ENCODE data around the gene RNF130.
A peak's percentile ranks its signal among the peaks of the same experiment; 100 is the strongest.
"Not testable (repeated sequence)": the region's sequence is repeated elsewhere in the genome, so short reads cannot be mapped to it uniquely, and the experiment has no call there.

RNF130 gene

DNA sequence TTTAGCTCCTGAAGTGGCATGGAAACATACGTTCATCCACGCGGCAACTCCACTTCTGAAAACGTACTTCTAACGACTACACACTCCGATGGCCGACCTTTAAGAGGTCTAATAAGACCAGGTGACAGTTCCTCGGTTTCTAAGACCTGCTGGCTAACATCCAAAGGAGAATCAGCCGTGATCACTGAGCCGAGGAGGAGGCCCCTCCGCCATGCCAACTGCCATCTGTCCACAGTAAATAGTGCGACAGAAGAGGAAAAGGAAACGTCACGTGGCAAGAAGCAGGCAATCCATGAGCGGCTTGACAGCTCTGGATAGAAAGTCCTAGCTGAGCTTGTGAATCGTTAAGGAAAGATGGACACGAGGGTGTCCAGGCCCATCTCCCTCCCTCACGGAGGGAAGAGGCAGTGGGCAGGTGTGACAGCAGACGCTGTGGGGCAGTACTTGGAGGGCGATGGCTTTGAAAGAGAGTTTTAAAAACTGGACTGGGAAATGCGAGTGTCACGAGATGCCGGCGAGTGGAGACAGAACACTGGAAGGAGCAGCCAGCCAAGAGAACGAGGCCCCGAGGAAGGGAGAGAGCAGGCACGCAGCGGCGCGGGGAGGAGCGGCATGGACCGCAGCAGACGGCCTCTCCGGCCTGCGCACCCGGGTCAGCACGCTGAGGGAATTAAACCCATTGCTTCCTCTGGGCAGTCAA, 97.2 kb downstream of the RNF130 start:
- peak; percentile 15 for DNase-seq (ENCODE audit: low spot score)

DNA sequence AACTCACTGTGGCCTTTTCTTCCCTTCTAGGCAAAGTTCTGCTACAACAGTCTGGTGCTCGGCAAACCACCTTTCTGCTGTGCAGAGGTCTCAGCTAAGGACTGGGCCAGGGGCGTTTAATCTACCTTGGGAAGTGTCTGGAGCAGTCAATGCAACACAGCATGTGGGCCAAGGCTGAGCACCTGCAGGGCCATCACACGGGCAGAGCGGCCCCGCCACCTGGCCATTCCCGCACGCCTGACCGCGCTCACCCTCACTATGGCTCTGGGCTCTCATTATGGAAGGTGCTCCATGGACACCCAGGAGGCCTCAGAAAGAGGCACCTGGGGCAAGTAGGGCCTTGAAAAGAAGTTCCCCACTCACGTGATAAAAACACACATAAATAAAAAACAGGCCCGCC, 98.2 kb downstream of the RNF130 start:
- no peak for DNase-seq (ENCODE audit: low spot score)

DNA sequence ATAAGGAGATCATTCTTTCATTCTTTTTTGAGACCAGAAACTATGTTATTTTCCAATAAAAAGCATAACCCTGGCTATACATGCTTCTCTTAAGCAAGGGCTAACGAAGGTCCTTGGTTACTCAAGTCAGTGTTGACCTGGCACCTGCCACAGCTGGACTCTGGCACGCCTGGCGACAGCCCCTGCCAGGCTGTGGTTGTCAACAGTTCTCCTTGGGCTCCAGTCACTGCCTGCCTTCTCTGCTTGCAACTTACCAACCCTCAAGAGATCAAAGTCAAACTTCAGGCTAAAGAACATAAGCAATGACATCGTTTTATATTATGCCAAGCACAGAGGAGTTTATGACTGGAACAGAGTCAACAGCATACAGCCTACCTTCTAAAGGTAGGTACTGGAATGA, 102.4 kb downstream of the RNF130 start:
- no peak for DNase-seq (ENCODE audit: low spot score)

DNA sequence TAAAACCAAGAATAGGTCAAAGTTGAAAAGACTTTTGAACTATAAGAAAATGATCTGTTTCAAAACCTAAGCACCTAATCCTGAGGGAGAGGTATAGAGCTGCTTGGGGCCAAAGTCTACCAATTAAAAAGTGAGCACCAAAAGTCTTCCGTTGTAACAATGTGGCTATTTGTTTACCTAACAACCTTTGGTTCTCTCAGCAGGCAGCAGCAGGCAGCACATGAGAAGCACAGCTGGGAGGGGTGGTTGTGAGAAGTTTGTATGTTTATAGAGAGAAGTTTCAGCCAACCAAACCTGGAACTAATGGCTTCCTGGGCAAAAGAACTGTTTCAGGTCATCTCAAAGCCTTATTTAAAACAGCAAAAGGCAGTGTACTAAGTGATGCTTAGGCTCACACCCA, 104.1 kb downstream of the RNF130 start:
- no peak for DNase-seq (ENCODE audit: low spot score)

DNA sequence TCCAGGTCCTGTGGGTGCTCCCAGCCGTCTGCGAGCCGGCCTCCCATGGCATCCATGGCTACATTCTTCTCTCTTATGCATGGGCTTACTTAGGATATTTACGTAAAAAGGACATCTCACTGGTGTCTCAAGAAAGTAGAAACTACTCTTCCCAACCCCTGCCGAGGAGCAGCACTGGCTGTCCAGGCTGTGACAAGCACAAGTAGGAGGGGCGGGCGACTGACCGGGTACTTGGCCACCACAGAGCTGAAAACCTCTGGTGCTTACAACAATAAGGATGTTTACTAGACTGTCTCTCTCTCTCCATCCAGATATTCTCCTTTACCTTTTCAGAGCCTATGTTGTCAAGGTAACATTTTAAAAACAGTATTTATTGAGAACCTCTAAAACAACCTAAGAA, 107.5 kb downstream of the RNF130 start:
- peak; percentile 61 for DNase-seq (ENCODE audit: low spot score)

DNA sequence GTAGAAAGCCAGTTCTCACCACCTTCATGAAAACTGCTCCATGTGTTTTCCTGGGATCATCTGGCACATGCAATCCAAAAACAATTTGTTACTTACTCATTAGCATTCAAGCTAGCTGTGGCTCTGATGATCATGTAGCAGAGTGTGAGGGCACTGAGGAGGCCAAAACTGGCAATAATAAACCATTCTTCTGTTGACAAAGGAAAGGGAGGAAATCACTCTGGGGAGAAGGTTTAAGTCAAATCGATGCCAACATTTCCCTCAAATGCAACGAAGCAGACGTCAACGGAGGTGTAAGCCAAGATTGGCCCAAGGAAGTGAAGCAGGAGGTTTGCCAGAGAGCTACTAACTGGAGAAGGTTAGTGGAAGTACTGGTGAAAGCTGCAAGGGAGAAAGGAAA, 108.2 kb downstream of the RNF130 start:
- peak; percentile 70 for DNase-seq (ENCODE audit: low spot score)

DNA sequence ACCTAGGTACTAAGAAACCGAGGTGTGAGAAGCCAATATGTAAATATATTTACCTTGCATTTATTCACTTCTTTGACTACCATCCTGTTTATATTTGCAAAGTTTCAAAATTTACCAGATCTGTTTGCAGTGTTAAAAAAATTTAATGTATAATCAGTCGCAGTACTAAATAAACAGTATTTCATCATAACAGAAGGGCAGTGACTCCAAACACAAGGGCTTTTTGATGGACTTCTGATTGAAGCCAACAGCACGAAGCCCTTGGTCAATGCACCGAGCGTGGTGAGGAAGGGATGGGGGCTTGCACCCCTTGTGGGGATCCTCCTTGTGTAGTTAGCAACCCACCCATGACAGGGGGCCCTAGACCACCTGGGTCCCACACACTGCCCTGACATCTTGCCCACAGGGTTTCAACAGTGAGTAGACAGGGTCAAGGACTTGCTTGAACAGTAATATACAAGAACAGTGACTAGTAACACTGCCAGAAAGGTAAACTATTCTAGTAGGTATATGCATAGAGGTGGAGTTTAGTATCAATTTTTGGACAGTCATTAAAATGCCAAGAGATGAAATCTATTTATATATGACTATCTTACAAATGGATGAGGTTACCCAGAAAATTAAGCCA, 111.2 kb downstream of the RNF130 start:
- no peak for DNase-seq (ENCODE audit: low spot score)

DNA sequence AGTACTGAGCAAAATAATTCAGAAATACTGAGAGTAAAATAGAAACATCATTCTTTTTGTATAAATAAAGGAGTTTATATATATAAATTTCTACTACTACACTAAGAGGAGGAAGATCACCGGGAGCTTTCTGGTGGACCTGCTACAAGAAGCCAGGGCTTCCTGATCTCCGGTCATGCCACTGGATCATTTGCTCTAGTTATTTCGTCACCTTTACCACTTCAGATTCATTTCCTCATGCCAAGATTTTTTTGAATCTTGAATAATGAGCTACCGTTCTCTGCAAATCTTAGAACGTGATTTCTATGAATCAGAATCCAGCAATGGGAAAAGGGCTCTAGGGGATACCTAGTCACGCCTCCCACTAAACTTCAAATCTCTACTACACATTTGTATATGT, 111.9 kb downstream of the RNF130 start:
- DNase-seq (ENCODE audit: low spot score) = no peak

DNA sequence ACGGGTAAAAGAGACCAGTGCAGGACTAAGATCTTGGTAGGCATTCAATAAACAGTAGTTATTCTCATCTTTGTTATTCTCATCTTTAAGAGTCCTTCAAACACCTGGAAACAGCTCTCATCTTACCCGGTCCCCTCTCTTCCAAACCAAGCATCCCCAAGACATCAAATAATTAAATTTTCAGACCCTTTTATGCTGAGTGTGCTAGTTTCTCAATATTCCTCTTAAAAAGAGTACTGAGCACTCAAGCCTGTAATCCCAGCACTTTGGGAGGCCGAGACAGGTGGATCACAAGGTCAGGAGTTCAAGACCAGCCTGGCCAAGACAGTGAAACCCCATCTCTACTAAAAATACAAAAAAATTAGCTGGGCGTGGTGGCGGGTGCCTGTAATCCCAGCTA, 112.4 kb downstream of the RNF130 start:
- not testable (repeated sequence) for DNase-seq (ENCODE audit: low spot score)

DNA sequence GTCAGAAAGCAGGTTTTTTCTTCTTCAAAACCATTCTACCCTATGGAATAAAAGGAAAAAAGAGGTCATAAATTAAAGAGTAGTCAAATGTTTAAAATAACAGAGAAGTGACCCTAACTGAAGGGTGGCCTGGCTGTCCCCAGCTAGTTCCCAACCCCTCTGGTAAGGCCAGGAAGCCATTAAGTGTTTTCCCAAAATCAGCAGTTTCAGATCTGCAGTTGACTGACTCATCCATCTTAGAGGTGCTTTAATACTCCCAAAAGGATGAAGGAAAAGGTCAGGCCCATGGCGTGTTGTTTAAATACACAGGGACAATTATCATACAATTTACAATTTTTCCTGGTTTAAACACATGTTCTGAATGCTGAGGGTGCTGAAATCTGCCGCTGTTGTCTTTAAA, 115.9 kb downstream of the RNF130 start:
- DNase-seq (ENCODE audit: low spot score) = no peak

DNA sequence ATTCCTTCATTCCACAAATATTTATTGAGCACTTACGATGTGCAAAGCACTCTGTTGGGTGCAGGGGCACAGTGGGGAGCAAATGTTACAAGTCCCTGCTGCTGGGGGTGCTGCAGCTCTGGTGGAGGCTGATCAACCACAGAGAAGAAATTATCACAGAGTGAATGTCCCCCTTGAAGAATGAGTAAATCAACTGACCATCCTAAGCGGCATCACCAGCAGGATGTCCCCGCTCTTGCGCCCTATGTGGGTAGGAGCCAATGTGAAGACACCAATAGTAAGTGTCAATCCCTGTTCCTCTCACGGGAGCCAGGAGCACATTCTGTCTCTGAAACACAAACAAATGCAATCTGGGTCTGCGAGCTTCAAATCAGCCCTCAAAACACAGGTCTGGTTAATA, 116.5 kb downstream of the RNF130 start:
- no peak for DNase-seq (ENCODE audit: low spot score)

DNA sequence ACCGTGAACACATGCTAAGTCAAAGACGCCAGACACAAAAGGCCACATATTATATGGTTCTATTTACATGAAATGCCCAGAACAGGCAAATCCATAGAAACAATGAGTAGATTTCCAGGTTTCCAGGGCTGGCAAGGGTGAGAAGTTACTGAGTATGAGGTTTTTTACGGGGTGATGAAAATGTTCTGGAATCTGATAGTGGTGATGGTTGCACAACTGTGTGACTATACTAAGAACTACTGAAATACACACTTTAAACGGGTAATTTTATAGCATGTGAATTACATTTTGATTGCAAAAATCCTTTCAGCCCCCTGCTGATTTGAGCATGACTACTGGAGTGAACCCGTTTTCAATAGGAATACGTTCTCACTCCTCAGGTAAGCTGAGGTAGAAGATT, 117.1 kb downstream of the RNF130 start:
- no peak for DNase-seq (ENCODE audit: low spot score)

DNA sequence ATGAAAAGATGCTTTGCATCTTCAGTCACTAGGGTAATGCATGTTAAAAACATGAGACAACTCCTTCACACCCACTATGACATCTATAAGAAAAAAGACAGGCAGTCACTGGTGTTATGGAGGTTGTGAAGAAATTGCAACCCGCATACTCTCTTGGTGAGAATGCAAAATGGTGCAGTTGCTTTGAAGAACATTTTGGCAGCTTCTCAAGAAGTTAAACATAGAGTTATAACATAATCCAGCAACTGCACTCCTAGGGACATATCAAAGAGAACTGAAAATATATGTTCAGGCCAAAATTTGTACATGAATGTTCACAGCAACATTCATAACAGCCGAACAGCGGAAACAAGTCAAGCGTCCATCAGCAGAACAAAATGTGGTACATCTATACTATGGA, 117.6 kb downstream of the RNF130 start:
- DNase-seq (ENCODE audit: low spot score) = no peak

DNA sequence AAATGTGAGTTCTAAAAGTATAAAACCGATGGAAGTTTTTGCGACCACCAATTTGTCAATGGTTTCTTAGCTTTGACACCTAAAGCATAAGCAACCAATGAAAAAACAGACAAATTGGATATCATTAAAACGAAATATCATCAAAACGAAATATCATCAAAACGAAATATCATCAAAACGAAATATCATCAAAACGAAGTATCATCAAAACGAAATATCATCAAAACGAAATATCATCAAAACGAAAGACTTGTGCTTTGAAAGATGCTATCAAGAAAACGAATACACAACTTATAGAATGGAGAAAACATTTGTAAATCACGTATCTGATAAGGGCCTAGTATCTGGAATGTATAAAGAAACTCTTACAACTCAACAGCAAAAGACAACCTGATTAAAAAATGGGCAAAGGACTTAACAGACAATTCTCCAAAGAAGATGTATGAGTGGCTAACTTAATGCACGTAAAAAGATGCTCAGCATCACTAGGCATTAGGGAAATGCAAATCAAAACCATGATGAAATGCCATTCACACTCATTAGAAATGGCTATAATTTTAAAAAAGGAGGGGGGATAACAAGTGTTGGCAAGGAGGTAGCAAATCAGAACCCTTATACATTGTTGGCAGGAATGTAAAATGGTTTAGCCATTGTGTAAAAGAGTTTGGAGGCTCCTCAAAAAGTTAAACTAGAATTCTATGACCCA, 134.4 kb downstream of the RNF130 start:
- no peak for DNase-seq (ENCODE audit: low spot score)

DNA sequence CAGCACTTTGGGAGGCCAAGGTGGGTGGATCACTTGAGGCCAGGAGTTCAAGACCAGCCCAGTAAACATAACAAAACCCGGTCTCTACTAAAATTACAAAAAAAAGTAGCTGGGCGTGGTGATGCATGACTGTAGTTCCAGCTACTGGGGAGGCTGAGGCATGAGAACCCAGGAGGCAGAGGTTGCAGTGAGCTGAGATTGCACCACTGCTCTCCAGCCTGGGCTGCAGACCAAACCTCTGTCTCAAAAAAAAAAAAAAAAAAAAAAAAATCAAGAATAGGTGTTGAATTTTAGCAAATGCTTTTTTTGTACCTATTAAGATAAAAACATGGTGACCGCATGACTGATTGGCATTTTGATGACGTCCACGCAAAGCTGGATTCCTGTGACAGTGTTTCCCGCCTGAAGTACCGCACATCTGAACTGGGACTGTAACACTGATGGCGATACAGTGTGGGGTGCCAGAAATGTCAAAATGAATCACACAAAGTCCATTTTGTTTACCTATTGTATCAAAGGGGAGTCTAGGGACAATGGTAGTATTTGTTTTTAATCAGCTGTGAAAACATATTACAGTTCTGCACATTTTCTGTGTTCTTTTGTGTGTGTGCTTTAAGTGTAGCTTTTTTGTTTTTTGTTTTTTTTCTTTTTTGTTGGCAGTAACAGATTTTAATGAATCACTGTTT, 140.6 kb downstream of the RNF130 start:
- no peak for DNase-seq (ENCODE audit: low spot score)

DNA sequence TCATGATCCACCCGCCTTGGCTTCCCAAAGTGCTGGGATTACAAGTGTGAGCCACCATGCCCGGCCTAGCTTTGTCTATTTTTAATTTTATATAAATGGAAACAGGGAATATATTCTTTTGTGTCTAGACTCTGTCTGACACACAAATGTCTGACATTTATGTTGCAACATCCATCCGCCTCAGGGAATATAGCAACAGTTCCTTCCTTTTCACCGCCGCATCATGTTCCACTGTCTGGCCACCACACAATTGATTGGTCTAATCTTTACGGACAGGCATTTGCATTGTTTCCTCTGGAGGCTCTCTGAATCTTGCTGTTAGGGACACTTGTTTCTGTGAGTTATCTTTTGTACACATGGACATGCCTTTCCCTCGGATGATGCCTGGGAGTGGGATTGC, 143.7 kb downstream of the RNF130 start:
- DNase-seq (ENCODE audit: low spot score) = no peak

DNA sequence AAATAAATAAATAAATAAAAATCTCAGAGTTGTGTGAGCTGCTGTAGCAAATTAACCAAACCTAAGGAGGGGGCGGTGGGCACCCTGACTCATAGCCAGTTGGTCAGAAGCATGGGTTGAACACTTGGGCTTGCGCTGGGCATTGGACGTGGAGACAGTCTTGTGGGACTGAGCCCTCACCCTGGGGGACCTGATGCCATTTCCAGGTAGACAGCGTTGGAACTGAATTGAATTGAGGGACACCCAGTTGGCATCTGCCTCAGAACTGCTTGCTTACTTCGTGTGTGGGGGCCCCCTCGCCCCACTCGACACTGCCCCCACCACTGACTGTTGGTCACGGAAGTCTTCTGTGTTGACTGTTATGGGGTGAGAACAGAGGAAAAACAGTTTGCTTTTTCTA, 144.9 kb downstream of the RNF130 start:
- DNase-seq (ENCODE audit: low spot score) = no peak

DNA sequence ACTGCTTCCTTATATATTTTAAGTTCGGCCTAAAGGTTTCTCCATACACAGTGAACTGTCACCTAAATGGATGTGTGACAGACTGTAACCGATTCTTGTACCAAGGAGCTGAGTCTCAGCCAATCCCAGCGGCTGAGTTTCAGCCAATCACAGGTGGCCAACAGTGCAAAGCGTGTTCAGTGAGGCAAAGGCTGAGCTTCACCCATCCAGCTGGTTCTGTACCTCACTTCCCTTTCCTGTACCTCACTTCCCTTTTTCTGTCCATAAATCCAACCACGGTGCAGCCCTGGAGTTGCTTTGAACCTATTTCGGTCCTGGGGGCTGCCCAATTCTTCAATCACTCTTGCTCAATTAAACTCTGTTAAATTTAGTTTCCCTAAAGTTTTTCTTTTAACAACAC, 148.1 kb downstream of the RNF130 start:
- no peak for DNase-seq (ENCODE audit: low spot score)

DNA sequence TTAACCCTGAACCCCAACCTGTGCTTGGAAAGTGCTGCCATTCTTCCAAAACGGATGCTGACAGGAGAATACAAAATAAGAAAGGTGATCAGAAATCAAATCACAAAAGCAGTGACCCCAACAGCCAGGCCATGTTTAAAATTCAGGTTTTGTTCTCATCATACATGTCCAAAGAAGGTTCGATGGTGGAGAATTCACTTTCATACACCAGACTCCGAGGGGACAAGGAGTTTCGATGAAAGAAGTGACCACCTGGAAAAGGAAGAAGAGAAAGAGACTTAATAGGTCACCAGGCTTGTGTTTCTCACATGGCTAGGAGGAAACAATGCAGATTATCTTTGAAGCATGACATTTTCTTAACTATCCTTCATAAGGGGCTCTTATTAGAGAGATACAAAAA, 151.4 kb downstream of the RNF130 start:
- DNase-seq (ENCODE audit: low spot score) = no peak

DNA sequence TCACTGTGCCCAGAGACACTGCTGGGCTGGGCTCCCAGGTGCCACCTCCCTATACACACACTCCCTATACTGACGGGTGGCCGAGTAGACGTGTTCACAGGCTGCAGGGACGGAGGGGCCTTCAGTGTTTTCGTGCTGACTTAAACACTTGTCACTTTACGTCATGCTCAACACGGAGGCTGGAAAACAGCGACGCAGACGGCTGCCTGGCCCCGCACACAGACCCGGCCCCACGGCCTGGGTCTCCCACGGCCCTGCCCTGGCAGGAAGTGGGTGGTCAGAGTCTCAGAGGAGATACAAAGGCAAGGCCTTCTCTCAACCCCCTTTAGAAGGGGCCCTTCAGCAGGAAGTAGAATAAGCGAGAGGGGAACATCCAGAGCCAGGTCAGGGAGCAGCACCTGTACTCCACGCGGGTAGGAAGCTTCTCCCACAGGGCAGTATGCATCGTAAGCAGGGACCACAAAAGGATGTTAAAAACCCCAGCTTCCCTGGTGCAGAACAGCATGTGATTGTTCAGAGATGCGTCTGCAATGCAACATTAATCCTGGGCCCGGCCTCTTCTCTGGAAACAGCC, 152.0 kb downstream of the RNF130 start:
- DNase-seq (ENCODE audit: low spot score) = no peak

DNA sequence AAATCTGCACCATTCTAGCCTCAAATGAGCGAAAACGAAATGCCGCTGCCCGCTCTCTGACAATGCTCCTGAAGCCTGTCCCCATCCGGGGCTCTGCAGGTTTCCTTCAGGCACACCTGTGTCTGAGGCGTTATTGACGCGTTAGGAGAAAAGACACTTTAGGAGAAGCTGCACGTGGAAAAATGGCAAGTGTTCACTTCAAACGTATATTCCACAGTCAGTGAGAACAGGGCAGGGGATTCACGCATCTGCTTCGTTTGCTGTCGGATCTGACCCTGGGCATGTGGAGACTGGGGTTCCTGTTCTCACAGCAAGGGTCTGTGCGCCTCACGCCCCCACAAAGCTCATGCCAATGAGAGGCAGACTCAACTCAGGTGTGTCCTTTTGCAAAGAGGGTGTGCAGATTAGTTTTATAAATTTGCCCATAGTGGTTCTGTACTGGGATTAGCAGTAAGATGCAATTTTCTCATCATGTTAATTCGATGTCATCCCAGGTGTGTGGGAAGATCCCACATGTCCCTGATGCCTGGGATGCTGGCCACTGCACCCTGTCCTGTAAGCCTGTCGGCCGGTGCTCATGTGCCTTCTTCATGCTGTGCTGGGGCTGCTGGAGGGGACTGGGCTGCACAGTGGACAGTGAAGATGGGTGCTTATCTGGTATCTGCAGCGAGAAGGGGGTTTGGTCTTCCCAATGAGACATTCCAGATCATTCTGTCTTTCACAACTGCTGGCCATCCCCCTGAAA, 152.6 kb downstream of the RNF130 start:
- DNase-seq (ENCODE audit: low spot score) = no peak

DNA sequence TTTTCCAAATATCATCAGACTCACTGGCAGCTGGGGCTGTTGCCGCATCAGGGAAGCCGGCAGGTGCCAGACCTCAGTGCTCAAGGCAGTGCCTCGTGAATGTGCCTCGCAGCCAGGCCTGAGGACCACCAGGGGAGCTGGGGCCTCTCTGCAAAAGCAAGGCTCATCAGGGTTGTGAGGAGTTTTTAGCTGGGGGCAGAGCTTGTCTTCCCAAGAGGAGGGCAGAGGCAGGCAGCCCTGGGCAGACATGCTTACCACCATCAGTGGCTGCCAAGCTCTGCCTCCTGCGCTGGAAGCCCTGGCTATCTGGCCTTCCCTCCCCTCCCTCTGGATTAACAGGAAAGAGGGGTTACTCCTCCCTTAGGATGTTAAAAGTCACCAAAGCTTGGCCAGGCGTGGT, 155.0 kb downstream of the RNF130 start:
- no peak for DNase-seq (ENCODE audit: low spot score)
